ENCODE results near the gene ARID1B.
"Not testable (repeated sequence)": the region's sequence is repeated elsewhere in the genome, so short reads cannot be mapped to it uniquely, and the experiment has no call there.

Gene ARID1B

GRCh38 chr6:157145656-157146285, 368.6 kb downstream of the ARID1B start:
- DNase-seq: no peak

GRCh38 chr6:157147054-157148026, 370.2 kb downstream of the ARID1B start:
- not testable (repeated sequence) for DNase-seq

- DNase-seq: no peak
Measured at GRCh38 chr6:157148391-157149323, 371.5 kb downstream of the ARID1B start.

- DNase-seq: no peak
Measured at GRCh38 chr6:157150076-157150475, 372.9 kb downstream of the ARID1B start.

- no peak for DNase-seq
Measured at GRCh38 chr6:157151029-157151428, 373.9 kb downstream of the ARID1B start.

- no peak for DNase-seq
Measured at GRCh38 chr6:157151989-157152388, 374.8 kb downstream of the ARID1B start.

- no peak for DNase-seq
Measured at GRCh38 chr6:157152556-157152955, 375.4 kb downstream of the ARID1B start.

GRCh38 chr6:157155804-157156203, 378.6 kb downstream of the ARID1B start:
- DNase-seq: no peak

GRCh38 chr6:157157258-157157657, 380.1 kb downstream of the ARID1B start:
- no peak for DNase-seq

GRCh38 chr6:157158456-157158855, 381.3 kb downstream of the ARID1B start:
- no peak for DNase-seq

- DNase-seq: no peak
Measured at GRCh38 chr6:157158897-157159296, 381.7 kb downstream of the ARID1B start.

GRCh38 chr6:157159348-157159747, 382.2 kb downstream of the ARID1B start:
- no peak for DNase-seq

GRCh38 chr6:157161912-157162311, 384.7 kb downstream of the ARID1B start:
- DNase-seq: no peak

- DNase-seq: no peak
Measured at GRCh38 chr6:157162766-157163433, 385.7 kb downstream of the ARID1B start.

- DNase-seq: no peak
Measured at GRCh38 chr6:157163434-157164159, 386.4 kb downstream of the ARID1B start.

GRCh38 chr6:157164972-157165371, 387.8 kb downstream of the ARID1B start:
- no peak for DNase-seq

- DNase-seq: no peak
Measured at GRCh38 chr6:157166784-157167183, 389.6 kb downstream of the ARID1B start.

GRCh38 chr6:157167837-157168236, 390.7 kb downstream of the ARID1B start:
- DNase-seq: no peak

GRCh38 chr6:157168471-157168870, 391.3 kb downstream of the ARID1B start:
- DNase-seq: no peak

GRCh38 chr6:157169226-157169625, 392.0 kb downstream of the ARID1B start:
- no peak for DNase-seq

- DNase-seq: no peak
Measured at GRCh38 chr6:157169656-157170055, 392.5 kb downstream of the ARID1B start.

- DNase-seq: no peak
Measured at GRCh38 chr6:157170535-157170934, 393.4 kb downstream of the ARID1B start.
